ENCODE data around the gene CRY1. TPM values are rescaled to one million over a fixed set of nuclear protein-coding genes. Genes with fewer than 3 reads are reported as not detected.
"Not testable (repeated sequence)": the region's sequence is repeated elsewhere in the genome, so short reads cannot be mapped to it uniquely, and the experiment has no call there.

Gene CRY1
- total and polyA plus RNA-seq, 2 donors, result 13.7 to 45.5 TPM

DNA sequence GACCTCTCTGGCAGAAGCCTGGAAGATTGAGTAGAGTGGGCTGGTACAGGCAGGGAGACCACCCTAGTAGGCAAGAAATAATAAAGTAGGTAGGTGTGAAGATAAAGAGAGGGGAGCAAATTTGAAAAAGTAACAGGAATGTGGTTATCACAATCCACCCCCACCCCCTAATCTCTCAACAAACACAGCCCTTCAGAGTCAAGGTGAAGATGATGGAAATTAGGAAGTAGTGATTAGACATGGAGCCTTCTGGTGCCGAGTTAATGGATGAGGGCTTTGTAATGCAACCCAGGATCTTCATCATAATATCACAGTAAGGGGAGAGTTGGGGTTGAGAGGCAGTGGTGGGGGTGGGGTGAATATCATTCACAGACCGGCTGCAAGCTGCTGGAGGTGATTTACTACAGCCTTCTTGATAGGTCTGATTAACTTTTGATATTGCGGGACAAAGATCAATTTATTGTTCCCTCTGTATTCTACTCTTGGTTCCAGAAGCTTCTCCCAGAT lies 29.2 kb upstream of the CRY1 start:
- no peak for DNase-seq (ENCODE audit: extremely low spot score)
- WGBS, result 28% methylated on average over 3 of the region's 3 CpGs
- Histone ChIP-seq H3K27ac (ENCODE audit: low read depth) (no peak overlapping the region), H3K4me1 (ENCODE audit: insufficient read depth) (no peaks in the 10 kb centered on the region), H3K36me3 (ENCODE audit: insufficient read depth) (no peaks in the 10 kb centered on the region), H3K4me3 (ENCODE audit: low read depth, low read length) (no peak overlapping the region)

DNA sequence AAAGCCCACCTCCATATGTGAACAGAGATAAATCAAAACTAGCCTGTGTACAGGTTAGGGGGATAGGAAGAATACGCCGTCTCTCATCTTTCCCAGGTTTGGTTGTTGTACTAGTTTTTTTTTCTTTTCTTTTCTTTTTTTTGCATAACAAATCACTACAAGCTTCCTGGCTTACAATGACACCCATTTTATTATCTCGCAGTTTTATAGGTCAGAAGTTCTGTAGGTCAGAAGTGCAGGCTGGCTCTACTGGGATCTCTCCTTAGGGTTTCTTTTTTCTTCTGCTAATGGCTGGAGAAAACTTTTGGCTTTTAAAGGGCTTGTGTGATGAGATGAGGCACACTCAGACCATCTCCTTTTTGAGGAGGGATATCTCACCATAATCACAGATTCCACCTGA lies 25.7 kb upstream of the CRY1 start:
- 45% methylated on average over 3 of the region's 3 CpGs for WGBS
- H3K4me3 ChIP-seq (ENCODE audit: low read depth, low read length), result no peak overlapping the region
- no peaks in the 10 kb centered on the region for H3K36me3 ChIP-seq (ENCODE audit: insufficient read depth)
- no peaks in the 10 kb centered on the region for H3K4me1 ChIP-seq (ENCODE audit: insufficient read depth)
- no peak overlapping the region for H3K27ac ChIP-seq (ENCODE audit: low read depth)
- DNase-seq (ENCODE audit: extremely low spot score), result no peak

GRCh38 chr12:107118624-107119023 lies 25.3 kb upstream of the CRY1 start:
- 85% methylated on average over 4 of the region's 4 CpGs for WGBS
- Histone ChIP-seq H3K4me3 (ENCODE audit: low read depth, low read length) (no peak overlapping the region), H3K36me3 (ENCODE audit: insufficient read depth) (no peaks in the 10 kb centered on the region), H3K4me1 (ENCODE audit: insufficient read depth) (no peaks in the 10 kb centered on the region), H3K27ac (ENCODE audit: low read depth) (no peak overlapping the region)
- no peak for DNase-seq (ENCODE audit: extremely low spot score)

- H3K4me3 ChIP-seq (ENCODE audit: low read depth, low read length), result no peak overlapping the region
- 86% methylated on average over 2 of the region's 2 CpGs for WGBS
Measured at GRCh38 chr12:107115119-107115518, 21.8 kb upstream of the CRY1 start.

GRCh38 chr12:107111314-107111713 lies 18.0 kb upstream of the CRY1 start:
- H3K36me3 ChIP-seq (ENCODE audit: insufficient read depth), result no peaks in the 10 kb centered on the region
- no peak overlapping the region for H3K27ac ChIP-seq (ENCODE audit: low read depth)
- no peak overlapping the region for H3K4me3 ChIP-seq (ENCODE audit: low read depth, low read length)
- no peaks in the 10 kb centered on the region for H3K4me1 ChIP-seq (ENCODE audit: insufficient read depth)
- DNase-seq (ENCODE audit: extremely low spot score), result no peak

More at GRCh38 chr12:107115119-107115518, 21.8 kb upstream of the CRY1 start:
- DNase-seq (ENCODE audit: extremely low spot score), result no peak
- no peak overlapping the region for H3K27ac ChIP-seq (ENCODE audit: low read depth)
- no peaks in the 10 kb centered on the region for H3K36me3 ChIP-seq (ENCODE audit: insufficient read depth)
- no peaks in the 10 kb centered on the region for H3K4me1 ChIP-seq (ENCODE audit: insufficient read depth)

- WGBS, result 69% methylated on average over 12 of the region's 12 CpGs
- Histone ChIP-seq H3K36me3 (ENCODE audit: insufficient read depth) (no peaks in the 10 kb centered on the region), H3K27ac (ENCODE audit: low read depth) (no peak overlapping the region), H3K4me3 (ENCODE audit: low read depth, low read length) (no peak overlapping the region), H3K4me1 (ENCODE audit: insufficient read depth) (no peaks in the 10 kb centered on the region)
- no peak for DNase-seq (ENCODE audit: extremely low spot score)
Measured at GRCh38 chr12:107109726-107110719, 16.7 kb upstream of the CRY1 start.

DNA sequence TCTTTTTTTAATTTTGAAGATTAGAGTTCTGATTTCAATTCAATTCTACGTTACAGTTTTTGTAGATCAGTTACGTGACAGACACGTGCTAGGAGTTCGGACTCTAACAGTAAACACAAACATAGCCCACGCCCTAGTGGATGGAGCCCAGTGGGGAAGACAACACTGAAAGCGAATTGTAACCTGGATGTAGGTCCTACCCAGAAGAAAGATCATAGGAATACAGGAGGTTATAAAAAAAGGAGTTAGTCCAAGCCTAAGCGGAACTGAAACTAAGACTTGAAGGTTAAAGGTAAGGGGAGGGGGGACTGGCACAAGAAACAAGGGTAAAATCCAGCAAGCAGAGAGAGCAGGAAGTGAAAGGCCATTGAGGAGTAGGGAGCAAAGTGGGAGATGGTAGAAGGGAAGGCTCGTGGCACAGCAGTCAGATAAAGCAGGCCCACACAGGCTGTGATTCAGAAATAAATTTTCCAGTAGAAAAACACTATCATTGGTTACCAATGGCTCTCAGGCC lies 15.7 kb upstream of the CRY1 start:
- H3K36me3 ChIP-seq (ENCODE audit: insufficient read depth), result no peaks in the 10 kb centered on the region
- H3K27ac ChIP-seq (ENCODE audit: low read depth), result no peak overlapping the region
- DNase-seq (ENCODE audit: extremely low spot score), result no peak
- WGBS, result 87% methylated on average over 8 of the region's 8 CpGs
- H3K4me1 ChIP-seq (ENCODE audit: insufficient read depth), result no peaks in the 10 kb centered on the region
- no peak overlapping the region for H3K4me3 ChIP-seq (ENCODE audit: low read depth, low read length)

- not testable (repeated sequence) for H3K4me3 ChIP-seq (ENCODE audit: low read depth, low read length); H3K27ac ChIP-seq (ENCODE audit: low read depth); H3K36me3 ChIP-seq (ENCODE audit: insufficient read depth); DNase-seq (ENCODE audit: extremely low spot score); H3K4me1 ChIP-seq (ENCODE audit: insufficient read depth)
- WGBS, result 96% methylated on average over 1 of the region's 1 CpG
Measured at GRCh38 chr12:107108366-107108765, 15.0 kb upstream of the CRY1 start.

DNA sequence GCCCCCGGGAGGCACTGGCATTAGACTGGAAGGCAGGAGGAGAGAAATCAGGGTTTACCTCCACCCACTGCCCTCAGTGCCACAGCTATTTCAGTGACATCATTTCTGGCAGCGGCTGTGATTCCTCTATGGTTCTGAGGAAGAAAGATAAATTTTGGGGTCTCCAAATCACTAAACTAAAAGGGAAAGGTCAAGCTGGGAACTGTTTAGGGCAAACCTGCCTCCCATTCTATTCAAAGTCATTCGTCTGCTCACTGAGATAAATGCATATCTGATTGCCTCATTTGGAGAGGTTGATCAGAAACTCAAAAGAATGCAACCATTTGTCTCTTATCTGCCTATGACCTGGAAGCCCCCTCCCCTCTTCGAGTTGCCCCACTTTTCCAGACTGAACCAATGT lies 14.0 kb upstream of the CRY1 start:
- Histone ChIP-seq H3K36me3 (ENCODE audit: insufficient read depth) (no peaks in the 10 kb centered on the region), H3K27ac (ENCODE audit: low read depth) (no peak overlapping the region), H3K4me1 (ENCODE audit: insufficient read depth) (no peaks in the 10 kb centered on the region), H3K4me3 (ENCODE audit: low read depth, low read length) (no peak overlapping the region)
- 70% methylated on average over 4 of the region's 4 CpGs for WGBS
- DNase-seq (ENCODE audit: extremely low spot score), result no peak

DNA sequence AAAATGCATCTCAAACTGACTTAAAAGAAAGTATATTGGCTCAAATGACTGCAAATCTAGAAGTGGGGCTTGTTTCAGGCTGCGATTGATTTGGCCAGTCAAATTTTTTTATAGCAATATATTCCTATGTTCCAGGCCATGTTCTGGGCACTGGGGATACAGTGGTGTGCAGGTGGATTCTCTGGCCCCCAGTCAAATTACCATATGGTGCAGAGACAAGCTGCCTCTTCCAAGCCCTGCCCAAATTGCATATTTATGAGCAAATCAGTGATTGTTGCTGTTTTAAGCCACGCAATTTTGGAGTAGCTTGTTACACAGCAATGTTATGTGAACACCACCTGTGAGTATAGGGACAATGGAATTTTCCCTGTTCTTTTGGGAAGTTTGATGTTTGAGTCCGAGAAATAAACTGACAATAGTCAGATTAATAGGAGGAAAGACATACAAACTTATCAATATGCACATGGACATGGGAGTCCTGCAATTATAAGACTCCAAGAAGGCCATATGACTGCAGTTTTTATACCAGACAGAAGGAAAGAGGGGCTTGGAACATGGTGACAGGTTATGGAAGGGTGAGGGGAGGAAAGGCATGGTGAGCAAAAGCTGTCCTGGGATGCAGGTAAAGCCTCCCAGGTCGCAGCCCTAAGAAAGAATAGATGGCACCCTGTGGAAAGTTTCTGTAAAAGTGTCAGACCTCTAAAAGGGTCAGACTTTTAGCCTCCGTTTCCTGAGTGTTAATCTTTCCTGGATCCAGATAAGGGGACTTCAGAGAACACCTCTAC lies 13.1 kb upstream of the CRY1 start:
- Histone ChIP-seq H3K4me1 (ENCODE audit: insufficient read depth) (no peaks in the 10 kb centered on the region), H3K36me3 (ENCODE audit: insufficient read depth) (no peaks in the 10 kb centered on the region), H3K4me3 (ENCODE audit: low read depth, low read length) (no peak overlapping the region), H3K27ac (ENCODE audit: low read depth) (no peak overlapping the region)
- DNase-seq (ENCODE audit: extremely low spot score), result no peak
- WGBS, result 54% methylated on average over 5 of the region's 5 CpGs

GRCh38 chr12:107105410-107105703 lies 12.0 kb upstream of the CRY1 start:
- H3K4me1 ChIP-seq (ENCODE audit: insufficient read depth), result no peaks in the 10 kb centered on the region
- DNase-seq (ENCODE audit: extremely low spot score), result no peak
- H3K36me3 ChIP-seq (ENCODE audit: insufficient read depth), result no peaks in the 10 kb centered on the region
- 82% methylated on average over 1 of the region's 1 CpG for WGBS
- no peak overlapping the region for H3K27ac ChIP-seq (ENCODE audit: low read depth)
- H3K4me3 ChIP-seq (ENCODE audit: low read depth, low read length), result no peak overlapping the region

DNA sequence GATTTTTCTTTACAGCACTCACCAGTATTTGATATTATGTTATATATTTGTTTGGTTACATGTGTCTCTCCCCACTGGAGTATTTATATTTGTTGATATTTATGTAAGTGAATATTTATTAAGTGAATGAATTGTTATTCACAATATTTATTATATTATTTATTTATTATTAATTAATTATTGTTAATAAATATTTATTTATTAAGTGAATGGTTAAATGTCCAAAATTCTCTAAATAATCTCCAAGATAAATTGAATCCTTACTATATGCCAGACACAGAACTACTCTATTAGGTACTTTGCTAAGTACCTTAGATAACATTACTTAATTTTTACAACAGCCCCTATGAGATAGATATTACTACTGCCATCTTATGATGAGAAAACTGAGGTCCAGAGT lies 10.2 kb upstream of the CRY1 start:
- Histone ChIP-seq H3K27ac (ENCODE audit: low read depth) (no peak overlapping the region), H3K36me3 (ENCODE audit: insufficient read depth) (no peaks in the 10 kb centered on the region), H3K4me1 (ENCODE audit: insufficient read depth) (no peaks in the 10 kb centered on the region), H3K4me3 (ENCODE audit: low read depth, low read length) (no peak overlapping the region)
- DNase-seq (ENCODE audit: extremely low spot score), result no peak

- H3K27ac ChIP-seq (ENCODE audit: low read depth), result no peak overlapping the region
- 91% methylated on average over 3 of the region's 3 CpGs for WGBS
- DNase-seq (ENCODE audit: extremely low spot score), result no peak
- no peak overlapping the region for H3K4me3 ChIP-seq (ENCODE audit: low read depth, low read length)
- no peaks in the 10 kb centered on the region for H3K36me3 ChIP-seq (ENCODE audit: insufficient read depth)
- H3K4me1 ChIP-seq (ENCODE audit: insufficient read depth), result no peaks in the 10 kb centered on the region
Measured at GRCh38 chr12:107103097-107103496, 9.7 kb upstream of the CRY1 start.

DNA sequence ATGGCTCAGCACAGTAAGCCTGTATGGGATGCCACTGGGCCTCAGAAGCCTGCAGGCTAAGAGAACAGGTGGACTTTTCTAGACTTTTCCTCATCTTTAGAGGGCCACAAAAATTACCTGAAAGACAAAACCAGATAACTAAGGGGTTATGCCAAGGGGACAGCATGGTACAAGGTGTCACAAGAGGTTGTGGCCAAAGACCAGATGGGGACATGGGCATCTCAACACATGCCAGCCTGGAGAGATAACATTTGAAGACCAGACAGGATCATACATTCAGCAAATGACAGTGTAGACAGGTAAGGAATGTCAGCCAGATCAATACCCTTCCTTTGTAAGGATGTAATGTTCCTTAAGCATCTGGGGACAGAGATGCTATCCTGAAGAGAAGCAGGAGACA lies 8.9 kb upstream of the CRY1 start:
- H3K4me3 ChIP-seq (ENCODE audit: low read depth, low read length), result no peak overlapping the region
- H3K4me1 ChIP-seq (ENCODE audit: insufficient read depth), result no peaks in the 10 kb centered on the region
- H3K36me3 ChIP-seq (ENCODE audit: insufficient read depth), result no peaks in the 10 kb centered on the region
- no peak overlapping the region for H3K27ac ChIP-seq (ENCODE audit: low read depth)
- DNase-seq (ENCODE audit: extremely low spot score), result no peak

All from urinary bladder (tissue), 4 donors.